HCT116 (cell line): ENCODE results near the gene CDKAL1. TPM values are rescaled to one million over a fixed set of nuclear protein-coding genes. Genes with fewer than 3 reads are reported as not detected.

ENCODE experiments used
- ATAC-seq: fragments of 200-7000 bp; cut with Tn5 transposase; 2 replicates; pipeline ENCODE4 v1.9.1; 2020; ENCODE audit warnings: mild to moderate bottlenecking, moderate library complexity
- BruUV-seq: library from RNA; stranded (reverse); fragments of 400-500 nt; replicated peaks from 2 replicates; lab custom pipeline; 2021; lab: Mats Ljungman, UMichigan
- CTCF ChIA-PET: fragments of 300-600 bp; sonication (Branson Sonifier 250); formaldehyde crosslinking; loops from one replicate; lab custom pipeline; 2021; ENCODE audit warnings: antibody characterized with exemption; lab: Charles Lee
- POLR2A ChIA-PET: fragments of 300-600, 350-600 bp; sonication (Branson Sonifier 250); formaldehyde crosslinking; loops from one replicate; lab custom pipeline; 2021; ENCODE audit warnings: antibody characterized with exemption; lab: Charles Lee
- RAD21 ChIA-PET, 2 experiments: fragments of 300-600 bp; sonication (Branson Sonifier 250); formaldehyde crosslinking; loops; one replicate each; lab custom pipeline; 2023; ENCODE audit warnings: low total read pairs in 2 of 2; ENCODE audit not compliant: uncharacterized antibody in 2 of 2, unreplicated experiment in 2 of 2, low non-redundant PET in 1 of 2; lab: Charles Lee
- DNase-seq: peaks from one replicate; pipeline ENCODE4 v3.0.0-alpha.2; 2010; ENCODE audit warnings: low read depth, low spot score
- H2AFZ ChIP-seq: fragments of 200-600 bp; shearing (Covaris generic), sonication (generic); 2 replicates; pipeline ENCODE4 v1.6.1; 2017; ENCODE audit warnings: low read depth, mixed run types, mixed read lengths, antibody characterized with exemption, low read length; ENCODE audit not compliant: poor library complexity, severe bottlenecking
- H3K27ac ChIP-seq: 2 replicates; pipeline ENCODE4 v1.5.1; 2012; ENCODE audit warnings: low read depth, low read length
- H3K27me3 ChIP-seq: fragments of 200-600 bp; sonication (generic); 2 replicates; pipeline ENCODE4 v1.6.1; 2016; ENCODE audit warnings: mixed run types, low read length, mixed read lengths; ENCODE audit not compliant: insufficient read depth
- H3K36me3 ChIP-seq, 2 experiments: fragments of 200-500 bp in 1 of 2; fragments of 200-600 bp in 1 of 2; sonication (Bioruptor generic) in 1 of 2; sonication (generic) in 1 of 2; 2 replicates each; pipeline versions ENCODE4 v1.5.1 to v1.6.1; 2014 to 2016; ENCODE audit warnings: low read length in 2 of 2, inconsistent platforms in 1 of 2, mixed read lengths in 1 of 2, mixed run types in 1 of 2; ENCODE audit not compliant: insufficient read depth in 2 of 2, control insufficient read depth in 1 of 2
- H3K4me1 ChIP-seq, 2 experiments: fragments of 200-600 bp in 1 of 2; sonication (generic) in 1 of 2; 2 replicates each; pipeline versions ENCODE4 v1.5.1 to v1.6.1; 2012 to 2017; ENCODE audit warnings: low read length in 2 of 2, inconsistent platforms in 1 of 2, mild to moderate bottlenecking in 1 of 2, mixed read lengths in 1 of 2, mixed run types in 1 of 2, moderate library complexity in 1 of 2; ENCODE audit not compliant: insufficient read depth in 2 of 2, control insufficient read depth in 1 of 2
- H3K4me2 ChIP-seq: fragments of 200-600 bp; sonication (generic); 2 replicates; pipeline ENCODE4 v1.6.1; 2017; ENCODE audit warnings: mixed run types, low read length, mixed read lengths
- H3K4me3 ChIP-seq, 2 experiments: fragments of 200-600 bp in 1 of 2; sonication (generic) in 1 of 2; replicated peaks in 1 of 2; 2 replicates each; pipeline ENCODE4 v1.5.1; 2011 to 2016; ENCODE audit warnings: low read length in 2 of 2, control low read depth in 1 of 2, low read depth in 1 of 2, mild to moderate bottlenecking in 1 of 2, mixed read lengths in 1 of 2, mixed run types in 1 of 2
- H3K79me2 ChIP-seq: fragments of 200-600 bp; sonication (generic); 2 replicates; pipeline ENCODE4 v1.6.1; 2017; ENCODE audit warnings: mild to moderate bottlenecking, mixed run types, low read length, moderate library complexity, mixed read lengths; ENCODE audit not compliant: insufficient read depth
- H3K9ac ChIP-seq: fragments of 200-600 bp; sonication (generic); 2 replicates; pipeline ENCODE4 v1.6.1; 2016; ENCODE audit warnings: low read length, mixed read lengths
- H3K9me2 ChIP-seq: fragments of 200-600 bp; sonication (generic), shearing (Covaris generic); 2 replicates; pipeline ENCODE4 v1.6.1; 2017; ENCODE audit warnings: mixed run types, mild to moderate bottlenecking, moderate library complexity; ENCODE audit not compliant: insufficient read depth
- H3K9me3 ChIP-seq, 2 experiments: fragments of 200-500 bp in 1 of 2; fragments of 200-600 bp in 1 of 2; sonication (Bioruptor generic) in 1 of 2; sonication (generic) in 1 of 2; 2 replicates each; pipeline ENCODE4 v1.6.1; 2014 to 2017; ENCODE audit warnings: low read length in 2 of 2, mixed read lengths in 2 of 2, inconsistent platforms in 1 of 2, low read depth in 1 of 2, mild to moderate bottlenecking in 1 of 2, mixed run types in 1 of 2, moderate library complexity in 1 of 2; ENCODE audit not compliant: control insufficient read depth in 1 of 2, insufficient read depth in 1 of 2
- H4K20me1 ChIP-seq: fragments of 200-600 bp; sonication (generic), shearing (Covaris generic); 2 replicates; pipeline ENCODE4 v1.6.1; 2017; ENCODE audit warnings: mixed run types, mild to moderate bottlenecking, moderate library complexity; ENCODE audit not compliant: insufficient read depth
- ATF3 ChIP-seq: IDR thresholded peaks from 2 replicates; pipeline ENCODE4 v1.6.1; 2012
- CBX3 ChIP-seq: IDR thresholded peaks from 2 replicates; pipeline ENCODE4 v1.6.1; 2012; ENCODE audit warnings: low read depth
- EZH2 ChIP-seq: fragments of 200-600 bp; sonication (generic); IDR thresholded peaks from 2 replicates; pipeline ENCODE4 v1.6.1; 2017; ENCODE audit warnings: antibody characterized with exemption, mixed run types
- EZH2phosphoT487 ChIP-seq: fragments of 200-600 bp; IDR thresholded peaks from 2 replicates; pipeline ENCODE4 v1.6.1; 2018; ENCODE audit warnings: antibody characterized with exemption, borderline replicate concordance
- JUND ChIP-seq: IDR thresholded peaks from 2 replicates; pipeline ENCODE4 v1.6.1; 2012
- REST ChIP-seq: IDR thresholded peaks from 2 replicates; pipeline ENCODE4 v1.6.1; 2012; ENCODE audit warnings: low read depth
- SIN3A ChIP-seq: IDR thresholded peaks from 2 replicates; pipeline ENCODE4 v1.6.1; 2012; ENCODE audit warnings: low read depth
- SRF ChIP-seq: IDR thresholded peaks from 2 replicates; pipeline ENCODE4 v1.6.1; 2012; ENCODE audit warnings: low read depth
- TCF7L2 ChIP-seq: IDR thresholded peaks from 2 replicates; pipeline ENCODE4 v1.7.0; 2011; ENCODE audit warnings: borderline replicate concordance, inconsistent platforms; ENCODE audit not compliant: insufficient read depth, insufficient read length; ENCODE audit errors: extremely low read depth
- YY1 ChIP-seq: IDR thresholded peaks from 2 replicates; pipeline ENCODE4 v1.6.1; 2011; ENCODE audit warnings: low read length, low read depth, moderate library complexity, mild to moderate bottlenecking; ENCODE audit not compliant: insufficient replicate concordance; ENCODE audit errors: extremely low read depth
- ZFX ChIP-seq: fragments of 450-650 bp; IDR thresholded peaks from 2 replicates; pipeline ENCODE4 v1.6.1; 2017
- intact Hi-C: fragments of 100-400 bp; cut with micrococcal nuclease; formaldehyde crosslinking; loops from 2 replicates; pipeline ENCODE4 v1.10.0; 2022
- total RNA-seq: library from RNA; stranded (reverse); gene quantifications from one replicate; pipeline ENCODE4 v1.2.1, GENCODE V29; 2021; ENCODE audit not compliant: unreplicated experiment
- TF ChIP-seq, protein P1 (sequence below): IDR thresholded peaks from 2 replicates; pipeline ENCODE4 v1.6.1; 2012

CDKAL1 gene
- total RNA-seq, 1 experiment from 2014 or later, result 14.9 TPM

GRCh38 chr6:21238208-21238607 is 704.0 kb downstream of the CDKAL1 start:
- ChIA-PET RAD21 (no interaction called here), CTCF (no interaction called here), POLR2A (no interaction called here)
- H3K79me2 ChIP-seq, result no peaks in the 10 kb centered on the region
- H3K9me3 ChIP-seq, result no peaks in the 10 kb centered on the region
- H2AFZ ChIP-seq, result no peak overlapping the region
- H3K9ac ChIP-seq, result no peak overlapping the region
- H3K4me3 ChIP-seq, result no peak overlapping the region
- no peaks in the 10 kb centered on the region for H3K27me3 ChIP-seq
- intact Hi-C loops, result no loop called here
- no peak for ATAC-seq
- DNase-seq, result no peak
- no peaks in the 10 kb centered on the region for H4K20me1 ChIP-seq
- H3K27ac ChIP-seq, result no peak overlapping the region
- no TSS peak for BruUV-seq
- H3K36me3 ChIP-seq, result no peaks in the 10 kb centered on the region
- H3K4me2 ChIP-seq, result no peak overlapping the region
- H3K4me1 ChIP-seq, result peaks cover 0 to 5% of the 10 kb centered on the region in 2 experiments; a peak in 1 of 4 replicates
- TF ChIP-seq SRF (no peak), TCF7L2 (no peak), SIN3A (no peak), ZFX (no peak), EZH2 (no peak), YY1 (no peak), ATF3 (no peak), EZH2phosphoT487 (no peak), CBX3 (no peak)
- TF ChIP-seq, protein P1, sequence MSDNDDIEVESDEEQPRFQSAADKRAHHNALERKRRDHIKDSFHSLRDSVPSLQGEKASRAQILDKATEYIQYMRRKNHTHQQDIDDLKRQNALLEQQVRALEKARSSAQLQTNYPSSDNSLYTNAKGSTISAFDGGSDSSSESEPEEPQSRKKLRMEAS, result no peak
- TF ChIP-seq, all 23 proteins: peak for 0
- no peaks in the 10 kb centered on the region for H3K9me2 ChIP-seq

- DNase-seq, result no peak
- POLR2A ChIA-PET, result no interaction called here
Observed at GRCh38 chr6:21240709-21241108, 706.5 kb downstream of the CDKAL1 start.

More at GRCh38 chr6:21240709-21241108, 706.5 kb downstream of the CDKAL1 start:
- no peak overlapping the region for H3K27ac ChIP-seq
- ChIA-PET RAD21 (no interaction called here), CTCF (interaction anchor here (0.5 kb wide), 1 partner anchor 690 kb away, joined by 3 read pairs; no protein-coding TSS in a partner anchor)
- no peak overlapping the region for H3K4me2 ChIP-seq
- no TSS peak for BruUV-seq
- intact Hi-C loops, result no loop called here
- TF ChIP-seq EZH2, result no peak
- no peak for TF ChIP-seq JUND
- no peak for TF ChIP-seq REST
- TF ChIP-seq, protein P1, result no peak
- no peak for ATAC-seq
- no peaks in the 10 kb centered on the region for H3K9me3 ChIP-seq
- no peaks in the 10 kb centered on the region for H3K27me3 ChIP-seq
- no peaks in the 10 kb centered on the region for H3K79me2 ChIP-seq
- no peaks in the 10 kb centered on the region for H3K36me3 ChIP-seq
- H3K4me3 ChIP-seq, result no peak overlapping the region
- no peaks in the 10 kb centered on the region for H4K20me1 ChIP-seq
- no peak overlapping the region for H2AFZ ChIP-seq
- H3K9ac ChIP-seq, result no peak overlapping the region
- H3K9me2 ChIP-seq, result no peaks in the 10 kb centered on the region
- H3K4me1 ChIP-seq, result peaks cover 0 to 5% of the 10 kb centered on the region in 2 experiments; a peak in 1 of 4 replicates
